ENCODE data around the gene ITGB1BP1.
A peak's percentile ranks its signal among the peaks of the same experiment; 100 is the strongest.
"Not testable (repeated sequence)": the region's sequence is repeated elsewhere in the genome, so short reads cannot be mapped to it uniquely, and the experiment has no call there.

ITGB1BP1 gene

GRCh38 chr2:9400268-9401058 is 22.9 kb downstream of the ITGB1BP1 start:
- DNase-seq (ENCODE audit: low read depth): no peak

GRCh38 chr2:9398881-9399780 is 24.2 kb downstream of the ITGB1BP1 start:
- no peak for DNase-seq (ENCODE audit: low read depth)

DNA sequence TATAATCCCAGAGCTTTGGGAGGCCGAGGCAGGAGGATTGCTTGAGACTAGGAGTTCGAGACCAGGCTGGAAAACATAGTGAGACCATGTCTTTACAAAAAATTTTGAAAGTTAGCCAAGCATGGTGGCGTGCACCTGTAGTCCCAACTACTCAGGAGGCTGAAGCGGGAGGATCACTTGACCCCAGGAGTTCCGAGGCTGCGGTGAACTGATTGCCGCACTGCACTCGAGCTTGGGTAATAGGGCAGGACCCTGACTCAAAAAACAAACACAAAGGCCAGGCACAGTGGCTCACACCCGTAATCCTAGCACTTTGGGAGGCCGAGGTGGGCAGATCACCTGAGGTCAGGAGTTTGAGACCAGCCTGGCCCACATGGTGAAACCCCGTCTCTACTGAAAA is 25.1 kb downstream of the ITGB1BP1 start:
- DNase-seq (ENCODE audit: low read depth): not testable (repeated sequence)

GRCh38 chr2:9397201-9397600 is 26.1 kb downstream of the ITGB1BP1 start:
- no peak for DNase-seq (ENCODE audit: low read depth)

DNA sequence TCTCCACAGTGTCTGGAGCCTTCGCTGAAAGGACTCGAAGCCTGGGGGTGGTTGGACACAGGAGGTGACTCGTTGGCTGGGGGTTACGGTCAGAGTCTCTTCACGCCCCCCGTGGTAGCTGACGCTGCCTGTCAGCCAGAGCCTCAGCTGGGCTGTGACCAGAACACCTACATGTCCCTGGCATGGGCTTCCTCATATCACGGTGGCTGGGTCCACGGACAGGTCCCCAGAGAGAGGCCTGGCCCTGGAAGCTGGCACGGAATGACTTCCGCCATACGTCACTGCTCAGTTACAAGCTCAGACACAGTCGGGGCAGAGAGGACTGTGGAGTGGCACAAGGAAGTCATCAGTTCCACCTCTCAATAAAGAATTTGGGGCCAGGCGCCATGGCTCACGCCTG is 28.5 kb downstream of the ITGB1BP1 start:
- DNase-seq (ENCODE audit: low read depth): no peak

DNA sequence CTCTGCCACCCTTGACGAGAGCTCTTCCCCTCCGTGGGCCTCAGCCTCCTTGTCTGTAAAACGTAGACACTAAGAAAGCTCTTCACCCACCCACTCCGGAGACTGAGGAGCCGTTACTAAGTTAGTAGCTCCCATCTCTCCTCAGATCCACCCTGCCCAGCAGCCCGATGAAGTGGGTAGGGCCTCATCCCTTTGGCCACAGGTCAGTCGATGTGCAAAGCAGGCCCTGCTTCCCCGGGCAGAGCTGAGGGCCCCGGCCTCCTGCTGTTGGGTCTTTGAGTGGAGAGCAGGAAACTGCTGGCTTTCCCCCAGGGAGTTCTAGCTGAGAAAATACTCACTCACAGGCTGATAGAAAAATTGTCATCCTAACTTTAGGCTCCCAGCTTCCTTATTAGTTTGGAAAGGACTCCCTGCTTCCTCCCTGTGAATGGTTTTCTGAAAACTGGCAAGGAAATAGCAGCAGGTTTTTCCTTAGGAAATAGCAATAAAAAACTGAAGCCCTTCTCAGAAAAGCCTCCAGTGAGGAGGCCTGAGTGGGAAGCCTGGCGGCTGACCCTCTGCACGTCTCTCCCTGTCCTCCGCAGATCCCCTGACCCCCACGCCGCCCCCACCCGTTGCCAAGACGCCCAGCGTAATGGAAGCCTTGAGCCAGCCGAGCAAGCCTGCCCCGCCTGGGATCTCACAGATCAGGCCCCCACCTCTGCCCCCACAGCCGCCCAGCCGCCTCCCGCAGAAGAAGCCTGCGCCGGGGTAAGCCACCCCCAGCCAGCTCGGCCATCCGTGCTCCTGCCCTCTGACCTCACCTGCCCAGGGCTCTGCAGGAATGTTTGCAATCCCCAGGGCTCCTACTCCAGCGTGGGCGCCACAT is 30.2 kb downstream of the ITGB1BP1 start:
- DNase-seq (ENCODE audit: low read depth): no peak

- no peak for DNase-seq (ENCODE audit: low read depth)
Observed at GRCh38 chr2:9391961-9392720, 31.2 kb downstream of the ITGB1BP1 start.

GRCh38 chr2:9390991-9391390 is 32.3 kb downstream of the ITGB1BP1 start:
- DNase-seq (ENCODE audit: low read depth): no peak

GRCh38 chr2:9390151-9390850 is 33.0 kb downstream of the ITGB1BP1 start:
- DNase-seq (ENCODE audit: low read depth): no peak

DNA sequence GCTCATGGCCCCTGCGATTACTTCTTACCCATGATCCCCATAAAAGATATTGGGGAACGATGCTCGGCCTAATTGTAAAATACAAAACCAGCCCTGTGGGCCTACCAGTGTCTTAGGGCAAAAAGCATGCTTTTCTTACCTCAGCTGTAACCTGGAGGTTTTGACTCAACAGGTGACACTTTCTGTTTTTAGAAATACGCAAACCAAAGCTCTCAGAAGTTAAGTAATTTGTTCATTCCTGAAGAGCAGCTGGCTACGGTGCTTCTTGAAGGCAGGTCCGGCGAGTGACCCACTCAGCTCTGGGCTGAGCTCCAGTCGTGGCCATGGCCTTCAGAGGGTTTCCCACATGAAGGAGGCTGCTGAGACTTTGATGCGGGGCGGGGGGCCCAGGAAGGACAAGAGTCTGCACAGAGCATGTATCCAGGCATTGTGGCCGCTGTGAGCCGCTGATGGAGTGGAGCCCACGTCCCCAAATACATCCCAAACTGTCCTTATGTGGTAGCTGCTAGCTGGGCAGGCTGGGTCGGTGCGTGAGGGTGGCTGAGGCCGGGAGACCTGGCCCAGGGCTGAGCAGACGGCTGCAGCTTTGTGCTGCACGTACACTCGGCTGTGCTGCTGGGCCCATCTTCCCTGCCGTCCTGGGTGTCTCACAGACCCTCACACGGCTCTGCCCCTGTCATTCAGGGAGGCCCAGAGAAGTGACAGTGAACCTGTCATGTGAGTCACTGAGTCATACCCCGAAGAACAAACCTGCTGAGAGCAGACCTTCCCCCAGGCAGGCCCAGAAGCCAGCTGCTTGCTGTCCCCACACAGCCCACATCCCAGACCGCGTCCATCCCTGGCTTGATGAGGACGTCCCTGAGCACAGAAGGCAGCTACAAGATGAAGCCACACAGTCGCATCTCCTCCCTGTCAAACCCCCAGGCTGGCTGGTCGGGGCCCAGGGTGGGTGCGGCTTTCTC is 34.1 kb downstream of the ITGB1BP1 start:
- DNase-seq (ENCODE audit: low read depth): no peak

DNA sequence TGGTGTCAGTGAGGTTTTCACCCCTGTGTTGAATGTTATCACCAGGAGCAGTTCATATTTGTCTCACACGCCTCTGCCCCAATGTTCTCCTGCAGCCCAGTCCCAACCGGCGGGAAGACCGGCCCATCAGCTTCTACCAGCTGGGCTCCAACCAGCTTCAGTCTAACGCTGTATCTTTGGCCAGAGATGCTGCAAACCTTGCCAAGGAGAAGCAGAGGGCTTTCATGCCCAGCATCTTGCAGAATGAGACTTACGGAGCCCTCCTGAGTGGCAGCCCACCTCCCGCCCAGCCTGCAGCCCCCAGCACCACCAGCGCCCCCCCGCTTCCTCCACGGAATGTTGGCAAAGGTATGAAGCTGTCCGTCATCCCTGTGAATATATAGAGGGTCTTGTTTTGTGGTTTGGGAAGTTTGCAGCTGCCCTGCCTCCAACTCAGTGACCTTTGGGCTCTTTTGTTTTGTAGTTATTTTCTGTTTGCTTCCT is 35.1 kb downstream of the ITGB1BP1 start:
- no peak for DNase-seq (ENCODE audit: low read depth)

DNA sequence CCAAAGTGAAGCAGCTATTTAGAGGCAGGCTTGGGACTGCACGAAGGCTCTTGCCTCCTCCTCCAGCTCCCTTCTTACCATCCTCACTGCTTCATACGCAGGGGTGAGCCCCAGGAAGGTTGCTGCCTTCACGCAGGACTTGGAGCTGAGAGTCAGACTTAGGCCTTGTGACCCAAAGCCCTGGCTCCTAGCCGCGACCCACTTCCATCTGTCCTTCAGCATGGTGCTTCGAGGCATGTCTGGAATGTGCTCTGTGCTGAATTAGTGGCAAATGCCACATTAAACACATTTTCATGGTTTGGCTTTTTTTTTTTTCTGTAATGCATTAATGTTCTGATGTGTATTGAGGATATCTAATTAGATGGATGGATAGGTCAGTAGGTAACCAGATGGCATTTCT is 37.5 kb downstream of the ITGB1BP1 start:
- no peak for DNase-seq (ENCODE audit: low read depth)

- no peak for DNase-seq (ENCODE audit: low read depth)
Observed at GRCh38 chr2:9384521-9384920, 38.8 kb downstream of the ITGB1BP1 start.

DNA sequence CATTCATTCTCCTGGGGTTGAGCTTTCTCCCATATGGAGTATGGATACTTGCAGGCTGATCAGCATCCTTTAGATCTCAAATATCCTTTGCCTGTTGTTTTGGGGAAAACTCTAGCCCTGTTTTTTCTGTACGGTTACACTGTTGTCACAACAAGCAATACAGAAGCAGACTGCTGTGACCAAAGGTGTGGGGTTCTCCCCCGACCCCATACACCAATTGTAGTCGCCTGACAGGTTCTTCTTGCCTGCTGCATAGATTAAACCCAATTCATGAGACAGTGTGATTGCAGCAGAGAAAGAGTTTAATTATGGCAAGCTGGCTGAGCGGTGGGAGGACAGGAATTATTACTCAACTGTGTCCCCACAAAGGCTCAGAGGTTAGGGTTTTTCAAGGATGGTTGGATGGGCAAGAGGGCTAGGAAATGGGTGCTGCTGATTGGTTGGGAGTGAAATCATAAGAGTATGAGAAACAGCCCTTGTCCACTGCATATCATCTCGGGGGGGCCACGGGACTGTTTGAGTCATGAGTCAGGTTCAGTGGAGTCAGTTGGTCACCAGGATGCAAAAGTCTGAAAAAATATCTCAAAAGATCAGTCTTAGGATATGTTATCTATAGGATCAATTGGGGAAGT is 40.6 kb downstream of the ITGB1BP1 start:
- DNase-seq (ENCODE audit: low read depth): no peak

DNA sequence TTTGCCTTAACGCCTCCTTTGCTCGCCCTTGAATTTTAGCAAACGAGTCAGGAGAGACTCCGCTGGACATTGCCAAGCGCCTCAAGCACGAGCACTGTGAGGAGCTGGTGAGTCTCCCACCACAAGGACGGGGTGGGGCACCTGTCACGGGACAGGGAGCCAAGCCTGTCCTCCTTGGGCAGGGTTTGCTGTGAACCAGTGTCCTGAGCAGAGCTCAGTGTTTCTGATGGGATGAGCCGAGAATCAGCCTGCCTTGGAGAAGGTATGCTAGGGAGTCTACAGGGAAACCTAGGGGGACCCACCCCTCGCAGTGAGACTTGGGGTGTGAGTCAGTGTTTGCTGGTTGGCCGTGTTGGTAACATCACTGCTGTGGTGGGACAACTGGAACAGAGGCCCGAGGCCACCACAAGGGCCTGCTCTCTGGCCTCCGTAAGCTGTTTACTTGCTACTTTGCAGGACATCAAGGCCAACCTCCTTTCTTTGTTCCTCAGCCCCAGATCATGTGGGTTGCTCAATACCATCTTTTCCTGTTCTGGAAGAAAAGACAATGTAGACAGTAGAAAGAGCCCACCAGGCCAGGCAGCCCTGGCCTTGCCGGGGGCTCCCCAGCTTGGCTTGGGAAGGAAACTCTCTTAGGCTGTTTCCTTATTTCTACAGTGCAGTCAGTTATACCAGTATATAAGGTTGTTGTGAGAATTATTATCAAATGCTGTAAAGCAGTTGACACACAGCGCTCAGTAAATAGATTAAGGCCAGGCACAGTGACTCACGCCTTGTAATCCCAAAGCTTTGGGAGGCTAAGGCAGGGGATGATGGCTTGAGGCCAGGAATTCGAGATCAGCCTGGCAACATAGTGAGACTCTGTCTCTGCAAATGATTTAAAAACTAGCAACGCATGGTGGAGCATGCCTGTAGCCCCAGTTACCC is 42.4 kb downstream of the ITGB1BP1 start:
- peak; percentile 93 for DNase-seq (ENCODE audit: low read depth)

GRCh38 chr2:9379391-9379755 is 44.0 kb downstream of the ITGB1BP1 start:
- no peak for DNase-seq (ENCODE audit: low read depth)

- peak; percentile 53 for DNase-seq (ENCODE audit: low read depth)
Observed at GRCh38 chr2:9378433-9379390, 44.6 kb downstream of the ITGB1BP1 start.
